ENCODE data around the gene DCXR.

- no peak for TF ChIP-seq CTCF (IDR thresholded peaks at IDR 0.05; ENCODE audit: insufficient read depth, low read depth, low read length)
- TF ChIP-seq EZH2 (IDR thresholded peaks at IDR 0.05; ENCODE audit: insufficient read depth, low read length) = no peak
Observed at GRCh38 chr17:82022981-82023446, 14.5 kb downstream of the DCXR start, which contains the start of gene LRRC45.

Data from astrocyte (in vitro differentiated cells and primary cell).